Measurements from ENCODE around the gene PRM2. TPM values are rescaled to one million over a fixed set of nuclear protein-coding genes. Genes with fewer than 3 reads are reported as not detected.

PRM2 gene
- total RNA-seq, 1 donor from 2014 or later = not detected

GRCh38 chr16:11240636-11241473 lies 35.4 kb downstream of the PRM2 start:
- Mint-ChIP-seq H3K4me3 (ENCODE audit: low read depth) (no peak overlapping the region), H3K9me3 (ENCODE audit: low read depth) (no peaks in the 10 kb centered on the region), H3K36me3 (ENCODE audit: insufficient read depth) (no peaks in the 10 kb centered on the region), H3K27me3 (peaks cover 3% of the 10 kb centered on the region), H3K4me1 (ENCODE audit: low read depth) (peaks cover 3% of the 10 kb centered on the region), H3K27ac (no peak overlapping the region)
- no peak for DNase-seq (ENCODE audit: low spot score, unreplicated experiment)
- TF ChIP-seq, protein P1, sequence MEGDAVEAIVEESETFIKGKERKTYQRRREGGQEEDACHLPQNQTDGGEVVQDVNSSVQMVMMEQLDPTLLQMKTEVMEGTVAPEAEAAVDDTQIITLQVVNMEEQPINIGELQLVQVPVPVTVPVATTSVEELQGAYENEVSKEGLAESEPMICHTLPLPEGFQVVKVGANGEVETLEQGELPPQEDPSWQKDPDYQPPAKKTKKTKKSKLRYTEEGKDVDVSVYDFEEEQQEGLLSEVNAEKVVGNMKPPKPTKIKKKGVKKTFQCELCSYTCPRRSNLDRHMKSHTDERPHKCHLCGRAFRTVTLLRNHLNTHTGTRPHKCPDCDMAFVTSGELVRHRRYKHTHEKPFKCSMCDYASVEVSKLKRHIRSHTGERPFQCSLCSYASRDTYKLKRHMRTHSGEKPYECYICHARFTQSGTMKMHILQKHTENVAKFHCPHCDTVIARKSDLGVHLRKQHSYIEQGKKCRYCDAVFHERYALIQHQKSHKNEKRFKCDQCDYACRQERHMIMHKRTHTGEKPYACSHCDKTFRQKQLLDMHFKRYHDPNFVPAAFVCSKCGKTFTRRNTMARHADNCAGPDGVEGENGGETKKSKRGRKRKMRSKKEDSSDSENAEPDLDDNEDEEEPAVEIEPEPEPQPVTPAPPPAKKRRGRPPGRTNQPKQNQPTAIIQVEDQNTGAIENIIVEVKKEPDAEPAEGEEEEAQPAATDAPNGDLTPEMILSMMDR (IDR thresholded peaks at IDR 0.05; ENCODE audit: unreplicated experiment) = no peak

- TF ChIP-seq, protein P1 (IDR thresholded peaks at IDR 0.05; ENCODE audit: unreplicated experiment) = no peak
- Mint-ChIP-seq H3K27me3 (peaks cover under 1% of the 10 kb centered on the region), H3K36me3 (ENCODE audit: insufficient read depth) (no peaks in the 10 kb centered on the region), H3K4me1 (ENCODE audit: low read depth) (no peaks in the 10 kb centered on the region), H3K9me3 (ENCODE audit: low read depth) (no peaks in the 10 kb centered on the region), H3K4me3 (ENCODE audit: low read depth) (no peak overlapping the region), H3K27ac (no peak overlapping the region)
- DNase-seq (ENCODE audit: low spot score, unreplicated experiment) = no peak
Observed at GRCh38 chr16:11239644-11240632, 36.3 kb downstream of the PRM2 start.

DNA sequence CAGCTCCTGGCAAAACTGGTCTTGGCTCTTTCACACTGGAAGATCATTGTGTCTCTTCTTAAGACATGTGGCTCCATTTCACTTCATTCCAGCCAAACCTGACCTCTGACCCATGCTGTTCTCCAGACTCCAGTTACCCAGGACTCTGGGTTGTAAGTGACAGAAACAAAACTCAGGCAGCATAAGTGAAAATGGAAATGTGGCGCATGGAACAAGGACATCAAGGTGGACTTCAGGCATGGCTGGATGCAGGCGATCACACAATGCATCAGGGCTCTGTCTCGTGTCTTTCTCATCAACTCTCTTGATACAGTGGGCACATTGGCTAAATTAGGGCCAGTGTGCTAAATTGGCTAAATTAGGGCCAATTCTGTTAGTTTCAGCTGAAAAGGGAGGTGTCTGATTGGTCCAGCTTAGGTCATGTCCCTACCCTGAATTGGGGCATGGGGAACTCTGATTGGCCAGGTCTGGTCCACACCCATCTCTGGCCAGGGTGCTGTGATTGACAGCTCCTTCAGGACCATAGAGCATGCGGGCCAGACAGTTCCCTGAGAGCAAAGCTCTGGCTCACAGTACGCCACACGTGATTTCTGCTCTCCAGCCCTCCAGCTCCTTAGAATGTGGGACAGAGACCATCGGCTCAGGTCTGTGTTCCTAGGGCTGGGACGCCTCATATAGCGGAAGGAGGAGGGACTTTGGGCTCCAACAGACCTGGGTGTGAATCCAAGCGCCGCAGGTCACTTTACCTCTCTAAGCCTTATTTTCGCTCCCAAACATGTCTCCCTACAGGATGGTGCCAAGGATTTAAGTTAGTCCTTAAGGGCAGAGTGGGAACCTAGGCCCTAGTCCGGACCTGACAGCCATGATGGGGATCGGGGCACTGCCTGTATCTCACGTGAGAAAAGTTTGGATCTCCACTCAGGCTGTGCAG lies 37.7 kb downstream of the PRM2 start:
- H3K4me3 Mint-ChIP-seq (ENCODE audit: low read depth) = no peak overlapping the region
- no peaks in the 10 kb centered on the region for H3K9me3 Mint-ChIP-seq (ENCODE audit: low read depth)
- H3K4me1 Mint-ChIP-seq (ENCODE audit: low read depth) = no peaks in the 10 kb centered on the region
- TF ChIP-seq, protein P1 (IDR thresholded peaks at IDR 0.05; ENCODE audit: unreplicated experiment) = no peak
- no peak overlapping the region for H3K27ac Mint-ChIP-seq
- no peaks in the 10 kb centered on the region for H3K27me3 Mint-ChIP-seq
- no peak for DNase-seq (ENCODE audit: low spot score, unreplicated experiment)
- no peaks in the 10 kb centered on the region for H3K36me3 Mint-ChIP-seq (ENCODE audit: insufficient read depth)

GRCh38 chr16:11236461-11237254 lies 39.6 kb downstream of the PRM2 start:
- DNase-seq (ENCODE audit: low spot score, unreplicated experiment) = no peak
- no peaks in the 10 kb centered on the region for H3K9me3 Mint-ChIP-seq (ENCODE audit: low read depth)
- no peak overlapping the region for H3K27ac Mint-ChIP-seq
- no peaks in the 10 kb centered on the region for H3K27me3 Mint-ChIP-seq
- no peak overlapping the region for H3K4me3 Mint-ChIP-seq (ENCODE audit: low read depth)
- TF ChIP-seq, protein P1 (IDR thresholded peaks at IDR 0.05; ENCODE audit: unreplicated experiment) = no peak
- H3K4me1 Mint-ChIP-seq (ENCODE audit: low read depth) = no peaks in the 10 kb centered on the region
- no peaks in the 10 kb centered on the region for H3K36me3 Mint-ChIP-seq (ENCODE audit: insufficient read depth)
